Hepatic stellate cell (primary cell): ENCODE measurements around the gene TMEM63C.

Experiments used
- DNase-seq: peaks from one replicate; pipeline ENCODE4 v3.0.0; 2011; ENCODE audit warnings: low spot score

The TMEM63C gene

GRCh38 chr14:77199590-77199989 lies 18.0 kb downstream of the TMEM63C start:
- DNase-seq, result no peak

GRCh38 chr14:77200406-77200985 lies 18.9 kb downstream of the TMEM63C start:
- no peak for DNase-seq

- DNase-seq, result no peak
These were observed 20.1 kb downstream of the TMEM63C start for GRCh38 chr14:77201696-77202095.

- DNase-seq, result no peak
These were observed 22.2 kb downstream of the TMEM63C start for GRCh38 chr14:77203611-77204458.

GRCh38 chr14:77204459-77204771 lies 22.8 kb downstream of the TMEM63C start:
- DNase-seq, result no peak

GRCh38 chr14:77204907-77205306 lies 23.3 kb downstream of the TMEM63C start:
- DNase-seq, result no peak

GRCh38 chr14:77205566-77205965 lies 24.0 kb downstream of the TMEM63C start:
- DNase-seq, result no peak

GRCh38 chr14:77206261-77206824 lies 24.7 kb downstream of the TMEM63C start:
- no peak for DNase-seq

GRCh38 chr14:77206877-77207389 lies 25.3 kb downstream of the TMEM63C start:
- DNase-seq, result no peak

- peak; percentile 72 for DNase-seq
These were observed 26.8 kb downstream of the TMEM63C start for GRCh38 chr14:77208291-77208978.

- DNase-seq, result no peak
These were observed 27.4 kb downstream of the TMEM63C start for GRCh38 chr14:77208979-77209318.

- DNase-seq, result no peak
These were observed 30.7 kb downstream of the TMEM63C start for GRCh38 chr14:77212097-77212870.

- peak; percentile 31 for DNase-seq
These were observed 31.5 kb downstream of the TMEM63C start for GRCh38 chr14:77212943-77213678.

GRCh38 chr14:77213679-77214016 lies 32.0 kb downstream of the TMEM63C start:
- DNase-seq, result no peak

- DNase-seq, result no peak
These were observed 32.6 kb downstream of the TMEM63C start for GRCh38 chr14:77214216-77214615.

- no peak for DNase-seq
These were observed 36.0 kb downstream of the TMEM63C start for GRCh38 chr14:77217551-77217950.

GRCh38 chr14:77219591-77219990 lies 38.0 kb downstream of the TMEM63C start:
- no peak for DNase-seq

GRCh38 chr14:77220246-77221017 lies 38.8 kb downstream of the TMEM63C start:
- DNase-seq, result no peak

- DNase-seq, result no peak
These were observed 39.8 kb downstream of the TMEM63C start for GRCh38 chr14:77221241-77221871.

- no peak for DNase-seq
These were observed 41.1 kb downstream of the TMEM63C start for GRCh38 chr14:77222546-77223225.
